Spleen (tissue), 11 donors: ENCODE measurements around the gene TMEM33. TPM values are rescaled to one million over a fixed set of nuclear protein-coding genes. Genes with fewer than 3 reads are reported as not detected.

Experiments used
- DNase-seq: peaks from one replicate; pipeline ENCODE4 v3.0.0-alpha.2; 2020
- H3K27ac ChIP-seq, 8 donors: fragments of 200-600 bp; sonication (generic) in 7 of 8; 1 replicate in 4 of 8; 2 replicates in 4 of 8; pipeline versions ENCODE4 v1.5.0 to v1.8.0; 2016 to 2021; ENCODE audit warnings: inconsistent platforms in 4 of 8, mild to moderate bottlenecking in 4 of 8, moderate library complexity in 1 of 8
- H3K27me3 ChIP-seq, 7 donors: fragments of 200-600 bp; sonication (generic) in 6 of 7; replicated peaks in 1 of 7; 1 replicate in 4 of 7; 2 replicates in 3 of 7; pipeline versions ENCODE4 v1.5.0 to v1.8.0; 2016 to 2021; ENCODE audit warnings: inconsistent platforms in 3 of 7, mild to moderate bottlenecking in 1 of 7
- H3K36me3 ChIP-seq, 6 donors: fragments of 200-600 bp; sonication (generic) in 5 of 6; 1 replicate in 4 of 6; 2 replicates in 2 of 6; pipeline versions ENCODE4 v1.5.0 to v1.8.0; 2016 to 2021; ENCODE audit warnings: inconsistent platforms in 2 of 6
- H3K4me1 ChIP-seq, 6 donors: fragments of 200-600 bp; sonication (generic) in 5 of 6; 1 replicate in 3 of 6; 2 replicates in 3 of 6; pipeline versions ENCODE4 v1.5.0 to v1.8.0; 2016 to 2021; ENCODE audit warnings: inconsistent platforms in 3 of 6
- H3K4me3 ChIP-seq, 8 donors: fragments of 200-600 bp; sonication (generic) in 7 of 8; 1 replicate in 4 of 8; 2 replicates in 4 of 8; pipeline versions ENCODE4 v1.5.0 to v1.8.0; 2016 to 2021; ENCODE audit warnings: inconsistent platforms in 4 of 8, mild to moderate bottlenecking in 4 of 8, moderate library complexity in 2 of 8
- H3K9me3 ChIP-seq, 8 donors: fragments of 200-600 bp; sonication (generic) in 7 of 8; 1 replicate in 4 of 8; 2 replicates in 4 of 8; pipeline versions ENCODE4 v1.5.0 to v1.8.0; 2016 to 2021; ENCODE audit warnings: inconsistent platforms in 4 of 8
- CTCF ChIP-seq, 11 experiments: fragments of 200-600 bp in 7 of 11; fragments of 450-650 bp in 4 of 11; sonication (generic) in 4 of 11; IDR thresholded peaks in 8 of 11; conservative IDR thresholded peaks in 3 of 11; 1 replicate in 7 of 11; 2 replicates in 4 of 11; pipeline versions ENCODE4 v1.4.0 to v1.8.0; 2016 to 2021; ENCODE audit warnings: antibody characterized with exemption in 11 of 11, inconsistent platforms in 4 of 11, mild to moderate bottlenecking in 1 of 11
- POLR2A ChIP-seq, 3 donors: fragments of 450-650 bp; IDR thresholded peaks; one replicate each; pipeline ENCODE4 v1.5.1; 2017; ENCODE audit warnings: antibody characterized with exemption in 3 of 3, mild to moderate bottlenecking in 1 of 3
- POLR2AphosphoS5 ChIP-seq, 3 donors: sonication (generic); formaldehyde crosslinking; IDR thresholded peaks; one replicate each; pipeline ENCODE4 v1.5.1; 2017; ENCODE audit warnings: antibody characterized with exemption in 3 of 3
- WGBS, 5 donors: extraction: QIAGEN DNeasy Blood & Tissue Kit in 3 of 5; methylation state at CpG; one replicate each; pipeline versions ENCODE4 v1.1.5 to v1.1.7; 2013 to 2018; 5-methylcytosine and 5-hydroxymethylcytosine counted together
- intact Hi-C: fragments of 100-400 bp; cut with DNase I; formaldehyde crosslinking; loops from one replicate; pipeline ENCODE4 v1.15.0; 2023; ENCODE audit warnings: low total_unique reads
- polyA plus RNA-seq, 3 donors: library from polyadenylated mRNA; stranded (reverse); fragments of 200-250 nt; gene quantifications; one replicate each; pipeline ENCODE4 v1.2.1, GENCODE V29; 2013
- total RNA-seq, 7 donors: library from RNA; depleted of rRNA in 3 of 7; stranded (reverse); fragments of >200 nt in 3 of 7; fragmentation: NEBNext Ultra II Directional in 4 of 7; extraction: Animal tissue kit (Norgen Biotek cat#: 25700) in 4 of 7; gene quantifications; one replicate each; pipeline versions ENCODE4 v1.1.0 to v1.2.1, GENCODE V29; 2016 to 2021
- donor health status: healthy with polysubstance abuse.
- donor health status: DM: no; HTN: no; CAD: no; lungs with moderate emphysema.
- donor health status: DM: no; HTN: no; CAD: no.
- donor health status: Bipolar disorder and iron deficiency.
- donor health status: healthy.
- donor health status: DM: no; HTN: no; CAD: no.
- donor health status: DM: yes; HTN: yes; CAD: no.

TMEM33 gene
- total and polyA plus RNA-seq, 10 donors: 4.3 to 69.2 (median 53.4) TPM

- WGBS, 5 donors: 73 to 91% (median 85%) methylated on average over 1 of the region's 1 CpG
- intact Hi-C loops: no loop called here
- no peaks in the 10 kb centered on the region for H3K4me1 ChIP-seq
These were observed 41.7 kb downstream of the TMEM33 start for GRCh38 chr4:41976775-41977516.

GRCh38 chr4:41977709-41978108 is 42.5 kb downstream of the TMEM33 start:
- Histone ChIP-seq H3K36me3 (no peaks in the 10 kb centered on the region), H3K4me3 (no peak overlapping the region), H3K4me1 (no peaks in the 10 kb centered on the region), H3K9me3 (no peaks in the 10 kb centered on the region), H3K27ac (no peak overlapping the region), H3K27me3 (no peaks in the 10 kb centered on the region)
- intact Hi-C loops: no loop called here
- TF ChIP-seq POLR2A (IDR thresholded peaks at IDR 0.05) (no peak), CTCF (IDR thresholded peaks at IDR 0.05 in 8 of 11, conservative IDR thresholded peaks at IDR 0.05 in 3 of 11) (no peak), POLR2AphosphoS5 (IDR thresholded peaks at IDR 0.05) (no peak)
- 34 to 47% (median 39%) methylated on average over 3 of the region's 3 CpGs for WGBS, 5 donors
- DNase-seq: no peak

More at GRCh38 chr4:41976775-41977516, 41.7 kb downstream of the TMEM33 start:
- H3K9me3 ChIP-seq: no peaks in the 10 kb centered on the region
- no peaks in the 10 kb centered on the region for H3K36me3 ChIP-seq
- no peaks in the 10 kb centered on the region for H3K27me3 ChIP-seq
- H3K4me3 ChIP-seq: no peak overlapping the region
- no peak for TF ChIP-seq POLR2A (IDR thresholded peaks at IDR 0.05)
- TF ChIP-seq POLR2AphosphoS5 (IDR thresholded peaks at IDR 0.05): no peak
- no peak for TF ChIP-seq CTCF (IDR thresholded peaks at IDR 0.05 in 8 of 11, conservative IDR thresholded peaks at IDR 0.05 in 3 of 11)
- DNase-seq: no peak
- no peak overlapping the region for H3K27ac ChIP-seq

GRCh38 chr4:41981456-41981855 is 46.2 kb downstream of the TMEM33 start, which contains the start of gene DCAF4L1:
Gene DCAF4L1, plus strand, starts transcription at chr4:41981756. Its CDS starts 37 bp downstream, at chr4:41981793.
- DNase-seq: no peak
- H3K9me3 ChIP-seq: no peaks in the 10 kb centered on the region
- H3K4me1 ChIP-seq: no peaks in the 10 kb centered on the region
- H3K27me3 ChIP-seq: no peaks in the 10 kb centered on the region
- no peak for TF ChIP-seq POLR2AphosphoS5 (IDR thresholded peaks at IDR 0.05)
- H3K27ac ChIP-seq: no peak within 1 kb of the TSS
- H3K36me3 ChIP-seq: no peaks in the 10 kb centered on the region
- 60 to 75% (median 69%) methylated on average over 12 of the region's 12 CpGs for WGBS, 5 donors
- no peak within 1 kb of the TSS for H3K4me3 ChIP-seq
- intact Hi-C loops: no loop called here

- H3K36me3 ChIP-seq: no peaks in the 10 kb centered on the region
- H3K4me3 ChIP-seq: no peak overlapping the region
- no peaks in the 10 kb centered on the region for H3K9me3 ChIP-seq
- no peaks in the 10 kb centered on the region for H3K4me1 ChIP-seq
- DNase-seq: no peak
- H3K27ac ChIP-seq: no peak overlapping the region
- H3K27me3 ChIP-seq: no peaks in the 10 kb centered on the region
- 92 to 96% (median 95%) methylated on average over 22 of the region's 22 CpGs for WGBS, 5 donors
- intact Hi-C loops: no loop called here
- TF ChIP-seq POLR2AphosphoS5 (IDR thresholded peaks at IDR 0.05) (no peak), CTCF (IDR thresholded peaks at IDR 0.05 in 8 of 11, conservative IDR thresholded peaks at IDR 0.05 in 3 of 11) (no peak), POLR2A (IDR thresholded peaks at IDR 0.05) (no peak)
These were observed 47.5 kb downstream of the TMEM33 start for GRCh38 chr4:41982716-41983115.
